Measurements from ENCODE around the gene ATP2B2.

DNA sequence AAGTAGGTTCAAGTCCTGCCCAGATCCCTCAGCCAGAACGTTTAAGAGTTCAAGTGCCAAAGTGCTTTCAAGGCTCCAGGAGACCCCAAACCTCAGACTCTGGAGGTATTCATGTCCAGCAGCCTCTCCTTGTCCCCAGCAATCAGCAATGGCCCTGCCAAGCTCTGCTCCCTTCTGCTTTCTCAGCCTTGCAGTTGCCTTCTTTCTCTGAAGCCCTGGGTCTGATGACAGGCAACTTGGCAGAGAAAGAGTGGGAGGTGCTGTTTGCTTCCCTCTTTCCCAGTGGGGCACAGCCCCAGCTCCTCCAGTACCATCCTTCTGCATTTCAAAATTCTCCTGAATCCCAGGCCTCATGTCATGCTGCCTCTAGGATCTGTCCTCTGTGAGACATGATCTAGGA lies 40.2 kb downstream of the ATP2B2 start:
- TF ChIP-seq SP2 (tag by site-specific recombination; IDR thresholded peaks at IDR 0.05) (no peak), ZNF777 (tag by site-specific recombination; IDR thresholded peaks at IDR 0.05; ENCODE audit: borderline replicate concordance) (no peak), ZNF19 (tag by site-specific recombination; IDR thresholded peaks at IDR 0.05; ENCODE audit: low read depth) (no peak), ZNF311 (tag by site-specific recombination; IDR thresholded peaks at IDR 0.05; ENCODE audit: borderline replicate concordance) (no peak), ZBTB20 (tag by site-specific recombination; IDR thresholded peaks at IDR 0.05) (no peak), TCF7L2 (IDR thresholded peaks at IDR 0.05; ENCODE audit: borderline replicate concordance, low read depth, low read length) (no peak)
- TF ChIP-seq, protein P1, sequence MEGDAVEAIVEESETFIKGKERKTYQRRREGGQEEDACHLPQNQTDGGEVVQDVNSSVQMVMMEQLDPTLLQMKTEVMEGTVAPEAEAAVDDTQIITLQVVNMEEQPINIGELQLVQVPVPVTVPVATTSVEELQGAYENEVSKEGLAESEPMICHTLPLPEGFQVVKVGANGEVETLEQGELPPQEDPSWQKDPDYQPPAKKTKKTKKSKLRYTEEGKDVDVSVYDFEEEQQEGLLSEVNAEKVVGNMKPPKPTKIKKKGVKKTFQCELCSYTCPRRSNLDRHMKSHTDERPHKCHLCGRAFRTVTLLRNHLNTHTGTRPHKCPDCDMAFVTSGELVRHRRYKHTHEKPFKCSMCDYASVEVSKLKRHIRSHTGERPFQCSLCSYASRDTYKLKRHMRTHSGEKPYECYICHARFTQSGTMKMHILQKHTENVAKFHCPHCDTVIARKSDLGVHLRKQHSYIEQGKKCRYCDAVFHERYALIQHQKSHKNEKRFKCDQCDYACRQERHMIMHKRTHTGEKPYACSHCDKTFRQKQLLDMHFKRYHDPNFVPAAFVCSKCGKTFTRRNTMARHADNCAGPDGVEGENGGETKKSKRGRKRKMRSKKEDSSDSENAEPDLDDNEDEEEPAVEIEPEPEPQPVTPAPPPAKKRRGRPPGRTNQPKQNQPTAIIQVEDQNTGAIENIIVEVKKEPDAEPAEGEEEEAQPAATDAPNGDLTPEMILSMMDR (tag by site-specific recombination; IDR thresholded peaks at IDR 0.05): no peak
